Transverse colon (tissue), 3 donors: Measurements from ENCODE around the gene STAMBPL1.

Source experiments
- CTCF ChIP-seq, 5 experiments: fragments of 200-600 bp in 3 of 5; fragments of 450-650 bp in 2 of 5; sonication (generic) in 3 of 5; IDR thresholded peaks; 1 replicate in 2 of 5; 2 replicates in 3 of 5; pipeline ENCODE4 v1.5.1; 2016 to 2017; ENCODE audit warnings: antibody characterized with exemption in 5 of 5, inconsistent platforms in 3 of 5, mild to moderate bottlenecking in 2 of 5, moderate library complexity in 1 of 5
- EP300 ChIP-seq: sonication (generic); formaldehyde crosslinking; IDR thresholded peaks from one replicate; pipeline ENCODE4 v1.6.1; 2017; ENCODE audit warnings: antibody characterized with exemption, low read depth
- POLR2A ChIP-seq: fragments of 450-650 bp; IDR thresholded peaks from one replicate; pipeline ENCODE4 v1.6.1; 2016; ENCODE audit warnings: antibody characterized with exemption, mild to moderate bottlenecking, moderate library complexity

- TF ChIP-seq POLR2A (no peak), EP300 (no peak), CTCF (IDR thresholded peaks at IDR 0.05) (no peak)
Measured at GRCh38 chr10:88870089-88870488, 10.0 kb upstream of the STAMBPL1 start.
